Endothelial cell of umbilical vein (primary cell): ENCODE results near the gene HOXC11. TPM values are rescaled to one million over a fixed set of nuclear protein-coding genes. Genes with fewer than 3 reads are reported as not detected.

Source experiments
- BruUV-seq: library from RNA; stranded (reverse); fragments of 400-500 nt; replicated peaks from 2 replicates; lab custom pipeline; 2021; lab: Mats Ljungman, UMichigan
- CTCF ChIA-PET: fragments of 300-600, 350-600 bp; sonication (Branson Sonifier 250); formaldehyde crosslinking; loops from one replicate; lab custom pipeline; 2021; ENCODE audit warnings: antibody characterized with exemption, inconsistent platforms; lab: Charles Lee
- POLR2A ChIA-PET: fragments of 300-600, 350-600 bp; sonication (Branson Sonifier 250); formaldehyde crosslinking; loops from one replicate; lab custom pipeline; 2021; ENCODE audit warnings: antibody characterized with exemption, inconsistent platforms; lab: Charles Lee
- DNase-seq: peaks from one replicate; pipeline ENCODE4 v3.0.0-alpha.2; 2011; ENCODE audit warnings: low read depth, low spot score
- FAIRE-seq: peaks from 2 replicates; lab custom pipeline; 2011; peaks lifted over from hg19 to GRCh38; lab: Jason Lieb, UNC
- H2AFZ ChIP-seq: 2 replicates; pipeline ENCODE4 v1.6.0; 2012; ENCODE audit warnings: low read depth, low read length, control low read depth, inconsistent platforms
- H3K27ac ChIP-seq: 2 replicates; pipeline ENCODE4 v1.5.1; 2011; ENCODE audit warnings: low read depth, mild to moderate bottlenecking, control low read depth, low read length, moderate library complexity; ENCODE audit not compliant: insufficient read depth
- H3K27me3 ChIP-seq, 2 experiments: 2 replicates each; pipeline versions ENCODE4 v1.6.0 to v1.6.1; 2011; ENCODE audit warnings: low read length in 2 of 2, mixed read lengths in 1 of 2; ENCODE audit not compliant: control insufficient read depth in 2 of 2, insufficient read depth in 2 of 2
- H3K36me3 ChIP-seq, 2 experiments: 2 replicates in 1 of 2; 3 replicates in 1 of 2; pipeline ENCODE4 v1.5.1; 2011; ENCODE audit warnings: low read length in 2 of 2, mild to moderate bottlenecking in 1 of 2, moderate library complexity in 1 of 2; ENCODE audit not compliant: control insufficient read depth in 2 of 2, insufficient read depth in 2 of 2; ENCODE audit errors: extremely low read depth in 1 of 2
- H3K4me1 ChIP-seq: 3 replicates; pipeline ENCODE4 v1.5.1; 2011; ENCODE audit warnings: mild to moderate bottlenecking, low read length; ENCODE audit not compliant: control insufficient read depth, insufficient read depth; ENCODE audit errors: extremely low read depth
- H3K4me2 ChIP-seq: 2 replicates; pipeline ENCODE4 v1.6.1; 2011; ENCODE audit warnings: low read length, control low read depth, mixed read lengths; ENCODE audit not compliant: insufficient read depth
- H3K4me3 ChIP-seq, 3 experiments: fragments of 200-600 bp in 1 of 3; sonication (generic), shearing (Covaris generic) in 1 of 3; replicated peaks in 1 of 3; 2 replicates each; pipeline ENCODE4 v1.5.1; 2011 to 2016; ENCODE audit warnings: control low read depth in 3 of 3, low read length in 3 of 3, mild to moderate bottlenecking in 2 of 3, inconsistent platforms in 1 of 3, low read depth in 1 of 3, moderate library complexity in 1 of 3; ENCODE audit not compliant: insufficient read depth in 1 of 3
- H3K79me2 ChIP-seq: 2 replicates; pipeline ENCODE4 v1.6.0; 2012; ENCODE audit warnings: low read length, inconsistent platforms; ENCODE audit not compliant: control insufficient read depth, insufficient read depth
- H3K9ac ChIP-seq: replicated peaks from 2 replicates; pipeline ENCODE3; 2011; ENCODE audit warnings: low read length, control low read depth; ENCODE audit not compliant: insufficient read depth; ENCODE audit errors: extremely low read depth
- H3K9me1 ChIP-seq: replicated peaks from 3 replicates; pipeline ENCODE4 v1.6.0; 2011; ENCODE audit warnings: mild to moderate bottlenecking, low read length; ENCODE audit not compliant: control insufficient read depth, insufficient read depth; ENCODE audit errors: extremely low read depth
- H3K9me3 ChIP-seq: replicated peaks from 2 replicates; pipeline ENCODE4 v1.5.1; 2012; ENCODE audit warnings: low read length, inconsistent platforms; ENCODE audit not compliant: control insufficient read depth, insufficient read depth
- H4K20me1 ChIP-seq: replicated peaks from 2 replicates; pipeline ENCODE3; 2011; ENCODE audit warnings: mild to moderate bottlenecking, low read length; ENCODE audit not compliant: control insufficient read depth, insufficient read depth; ENCODE audit errors: extremely low read depth
- EZH2 ChIP-seq: IDR thresholded peaks from 2 replicates; pipeline ENCODE4 v1.6.1; 2012; ENCODE audit warnings: borderline replicate concordance, low read depth, mild to moderate bottlenecking, moderate library complexity, low read length, inconsistent platforms; ENCODE audit not compliant: severe bottlenecking
- GATA2 ChIP-seq: IDR thresholded peaks from 2 replicates; pipeline ENCODE4 v1.7.0; 2011; ENCODE audit warnings: low read depth, mild to moderate bottlenecking, moderate library complexity, mixed read lengths, low read length; ENCODE audit not compliant: insufficient read length, insufficient read depth
- dilution Hi-C: fragments of 300-500 bp; cut with MboI; formaldehyde crosslinking; loops from one replicate; pipeline ENCODE4 v1.15.0; 2019; ENCODE audit warnings: low sequenced_read_pairs; ENCODE audit not compliant: extremely low pct_ligation_motif_present
- intact Hi-C: fragments of 100-400 bp; cut with micrococcal nuclease; formaldehyde crosslinking; loops from one replicate; pipeline ENCODE4 v1.10.0; 2022
- polyA plus RNA-seq, 4 experiments: library from polyadenylated mRNA; depleted of rRNA in 3 of 4; stranded (reverse) in 3 of 4; unstranded in 1 of 4; fragments of >200 nt; gene quantifications; 2 replicates each; pipeline versions ENCODE4 v1.2.1 to v1.2.3, GENCODE V29; 2011 to 2012; ENCODE audit warnings: missing spikeins in 1 of 4
- total RNA-seq: library from RNA; stranded (reverse); gene quantifications from 2 replicates; pipeline ENCODE4 v1.2.3, GENCODE V29; 2021
- TF ChIP-seq, protein P1 (sequence below), 2 donors: IDR thresholded peaks; 1 replicate in 1 of 2; 2 replicates in 1 of 2; pipeline ENCODE4 v1.5.1; 2011; ENCODE audit warnings: low read length in 2 of 2, mild to moderate bottlenecking in 2 of 2, moderate library complexity in 2 of 2, control low read depth in 1 of 2, inconsistent platforms in 1 of 2, low read depth in 1 of 2; ENCODE audit not compliant: insufficient read depth in 1 of 2; ENCODE audit errors: extremely low read depth in 1 of 2
- TF ChIP-seq, protein P2 (sequence below): IDR thresholded peaks from 2 replicates; pipeline ENCODE4 v1.6.1; 2011; ENCODE audit not compliant: insufficient read depth, insufficient read length

The HOXC11 gene
- total and polyA plus RNA-seq, 2 donors (not counting 3 experiments of a cell fraction or from before 2014, with no cell fraction given), result not detected

DNA sequence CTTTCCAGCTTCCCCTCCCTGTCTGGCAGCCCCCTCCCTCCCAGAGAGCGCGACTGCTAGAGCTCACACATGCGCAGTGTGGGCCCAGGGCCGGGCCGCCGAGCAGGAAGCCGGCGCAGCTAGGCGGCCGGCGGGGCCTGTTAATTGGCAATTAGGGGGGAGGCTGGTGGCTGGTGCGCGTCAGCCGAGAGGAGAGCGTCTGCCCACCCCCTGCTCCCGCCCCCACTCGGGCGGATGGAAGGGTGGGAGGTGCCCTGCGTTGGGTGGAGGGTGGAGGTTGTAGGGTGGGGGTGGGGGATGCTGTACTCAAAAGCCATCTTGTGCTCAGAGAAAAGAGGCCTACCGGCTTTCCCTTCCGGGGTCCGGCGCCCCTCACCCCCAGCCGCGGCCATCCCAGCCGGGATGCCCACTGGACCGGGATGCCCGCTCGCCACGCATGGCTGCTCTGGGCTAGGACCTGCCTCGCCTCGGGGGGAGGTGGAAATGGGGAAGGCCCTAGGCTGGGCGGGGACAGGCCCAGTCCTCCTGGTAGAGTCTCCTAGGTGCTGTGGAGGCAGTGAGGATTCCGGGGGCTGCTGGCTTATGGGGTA, 45.0 kb downstream of the HOXC11 start:
- H3K27me3 ChIP-seq, result peaks cover 84 to 93% of the 10 kb centered on the region in 2 experiments
- H3K27ac ChIP-seq, result no peak overlapping the region
- peak overlapping the region in 1 of 3 experiments; percentile 30 for H3K4me3 ChIP-seq
- peak overlapping the region; percentile 9 for H2AFZ ChIP-seq
- H3K36me3 ChIP-seq, result no peaks in the 10 kb centered on the region
- H3K9ac ChIP-seq, result no peak overlapping the region
- intact Hi-C loops, result no loop called here
- no peaks in the 10 kb centered on the region for H3K9me3 ChIP-seq
- ChIA-PET CTCF (interaction anchor here (0.6 to 17.0 kb wide), 5 partner anchors 9 to 190 kb away, joined by 3 to 616 read pairs (median 10); partner anchors contain the start of genes HOXC10, HOXC8 and SMUG1), POLR2A (no interaction called here)
- dilution Hi-C loops, result no loop called here
- FAIRE-seq (peak; percentile 59), DNase-seq (peak; percentile 65)
- no peaks in the 10 kb centered on the region for H3K9me1 ChIP-seq
- peaks cover 3% of the 10 kb centered on the region for H3K4me1 ChIP-seq
- BruUV-seq, result no TSS peak
- peak overlapping the region; percentile 21 for H3K4me2 ChIP-seq
- H3K79me2 ChIP-seq, result no peaks in the 10 kb centered on the region
- H4K20me1 ChIP-seq, result no peaks in the 10 kb centered on the region
- TF ChIP-seq GATA2 (no peak), EZH2 (peak; percentile 86)
- TF ChIP-seq, protein P1, sequence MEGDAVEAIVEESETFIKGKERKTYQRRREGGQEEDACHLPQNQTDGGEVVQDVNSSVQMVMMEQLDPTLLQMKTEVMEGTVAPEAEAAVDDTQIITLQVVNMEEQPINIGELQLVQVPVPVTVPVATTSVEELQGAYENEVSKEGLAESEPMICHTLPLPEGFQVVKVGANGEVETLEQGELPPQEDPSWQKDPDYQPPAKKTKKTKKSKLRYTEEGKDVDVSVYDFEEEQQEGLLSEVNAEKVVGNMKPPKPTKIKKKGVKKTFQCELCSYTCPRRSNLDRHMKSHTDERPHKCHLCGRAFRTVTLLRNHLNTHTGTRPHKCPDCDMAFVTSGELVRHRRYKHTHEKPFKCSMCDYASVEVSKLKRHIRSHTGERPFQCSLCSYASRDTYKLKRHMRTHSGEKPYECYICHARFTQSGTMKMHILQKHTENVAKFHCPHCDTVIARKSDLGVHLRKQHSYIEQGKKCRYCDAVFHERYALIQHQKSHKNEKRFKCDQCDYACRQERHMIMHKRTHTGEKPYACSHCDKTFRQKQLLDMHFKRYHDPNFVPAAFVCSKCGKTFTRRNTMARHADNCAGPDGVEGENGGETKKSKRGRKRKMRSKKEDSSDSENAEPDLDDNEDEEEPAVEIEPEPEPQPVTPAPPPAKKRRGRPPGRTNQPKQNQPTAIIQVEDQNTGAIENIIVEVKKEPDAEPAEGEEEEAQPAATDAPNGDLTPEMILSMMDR (IDR thresholded peaks at IDR 0.05; ENCODE audit: extremely low read depth in 1 of 2, insufficient read depth in 1 of 2, low read depth in 1 of 2, low read length in 2 of 2), result no peak
- TF ChIP-seq, protein P2, sequence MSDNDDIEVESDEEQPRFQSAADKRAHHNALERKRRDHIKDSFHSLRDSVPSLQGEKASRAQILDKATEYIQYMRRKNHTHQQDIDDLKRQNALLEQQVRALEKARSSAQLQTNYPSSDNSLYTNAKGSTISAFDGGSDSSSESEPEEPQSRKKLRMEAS, result no peak
